ENCODE measurements around the gene ZNF665. TPM values are rescaled to one million over a fixed set of nuclear protein-coding genes. Genes with fewer than 3 reads are reported as not detected.
"Not testable (repeated sequence)": the region's sequence is repeated elsewhere in the genome, so short reads cannot be mapped to it uniquely, and the experiment has no call there.

ZNF665 gene
- total RNA-seq = 1.5 TPM

- DNase-seq (ENCODE audit: extremely low spot score in 2 of 2) = peak in 1 of 2 donors; percentile 90
- H3K4me3 ChIP-seq = peak within 1 kb of the TSS; percentile 65 to 68
- TF ChIP-seq POLR2AphosphoS5 (IDR thresholded peaks at IDR 0.05; ENCODE audit: insufficient read depth in 1 of 2, low read depth in 1 of 2) (peak; percentile 73 to 84), POLR2A (IDR thresholded peaks at IDR 0.05) (peak in 1 of 2 donors; percentile 61), CTCF (IDR thresholded peaks at IDR 0.05) (no peak)
- no peaks in the 10 kb centered on the region for H3K27me3 ChIP-seq
- intact Hi-C loops (cut with DNase I) = loop anchor here (10.0 kb wide), 1 partner anchor 162 kb away; no protein-coding TSS in a partner anchor
- H3K36me3 ChIP-seq = peaks cover 0 to 13% of the 10 kb centered on the region in 2 donors
- peaks cover 17% of the 10 kb centered on the region for H3K4me1 ChIP-seq
- no peaks in the 10 kb centered on the region for H3K9me3 ChIP-seq
- H3K27ac ChIP-seq = peak within 1 kb of the TSS; percentile 52
Measured at GRCh38 chr19:53192771-53193534, at the start of gene ZNF665. Gene ZNF665, minus strand, starts transcription at chr19:53193358. Its CDS starts 10,460 bp downstream, at chr19:53182898.

- peaks cover 0 to 66% of the 10 kb centered on the region in 2 donors for H3K36me3 ChIP-seq
- no peak for DNase-seq (ENCODE audit: extremely low spot score in 2 of 2)
- H3K4me3 ChIP-seq = no peak overlapping the region
- peaks cover 92% of the 10 kb centered on the region for H3K9me3 ChIP-seq
- intact Hi-C loops (cut with DNase I) = no loop called here
- TF ChIP-seq CTCF (IDR thresholded peaks at IDR 0.05) = no peak
- no peak for TF ChIP-seq POLR2AphosphoS5 (IDR thresholded peaks at IDR 0.05; ENCODE audit: insufficient read depth in 1 of 2, low read depth in 1 of 2)
- TF ChIP-seq POLR2A (IDR thresholded peaks at IDR 0.05) = no peak
- H3K27ac ChIP-seq = no peak overlapping the region
- no peaks in the 10 kb centered on the region for H3K4me1 ChIP-seq
- H3K27me3 ChIP-seq = no peaks in the 10 kb centered on the region
Measured at GRCh38 chr19:53237114-53237777, 44.1 kb upstream of the ZNF665 start.

GRCh38 chr19:53224606-53225005, 31.4 kb upstream of the ZNF665 start:
- DNase-seq (ENCODE audit: extremely low spot score in 2 of 2) = no peak
- Histone ChIP-seq H3K27ac (no peak overlapping the region), H3K9me3 (peaks cover 45% of the 10 kb centered on the region), H3K27me3 (no peaks in the 10 kb centered on the region), H3K4me1 (no peaks in the 10 kb centered on the region), H3K4me3 (no peak overlapping the region), H3K36me3 (peaks cover 0 to 6% of the 10 kb centered on the region in 2 donors)
- no peak for TF ChIP-seq CTCF (IDR thresholded peaks at IDR 0.05)
- intact Hi-C loops (cut with DNase I) = no loop called here

GRCh38 chr19:53222716-53223115, 29.6 kb upstream of the ZNF665 start:
- H3K4me3 ChIP-seq; H3K27me3 ChIP-seq; intact Hi-C loops (cut with DNase I); H3K27ac ChIP-seq; H3K36me3 ChIP-seq; DNase-seq (ENCODE audit: extremely low spot score in 2 of 2); H3K4me1 ChIP-seq: not testable (repeated sequence)
- H3K9me3 ChIP-seq = peaks cover 47% of the 10 kb centered on the region

- no peak for TF ChIP-seq POLR2A (IDR thresholded peaks at IDR 0.05)
- TF ChIP-seq CTCF (IDR thresholded peaks at IDR 0.05) = no peak
- TF ChIP-seq POLR2AphosphoS5 (IDR thresholded peaks at IDR 0.05; ENCODE audit: insufficient read depth in 1 of 2, low read depth in 1 of 2) = no peak
- Histone ChIP-seq H3K4me3 (no peak overlapping the region), H3K9me3 (peaks cover 94% of the 10 kb centered on the region), H3K27me3 (no peaks in the 10 kb centered on the region), H3K27ac (no peak overlapping the region), H3K4me1 (no peaks in the 10 kb centered on the region), H3K36me3 (peaks cover 10 to 48% of the 10 kb centered on the region in 2 donors)
- intact Hi-C loops (cut with DNase I) = no loop called here
- no peak for DNase-seq (ENCODE audit: extremely low spot score in 2 of 2)
Measured at GRCh38 chr19:53212703-53213320, 19.7 kb upstream of the ZNF665 start.

- Histone ChIP-seq H3K9me3 (peaks cover 84% of the 10 kb centered on the region), H3K36me3 (peaks cover 10 to 54% of the 10 kb centered on the region in 2 donors)
- H3K4me3 ChIP-seq; DNase-seq (ENCODE audit: extremely low spot score in 2 of 2); H3K27ac ChIP-seq; H3K27me3 ChIP-seq; intact Hi-C loops (cut with DNase I); H3K4me1 ChIP-seq: not testable (repeated sequence)
Measured at GRCh38 chr19:53211554-53211953, 18.4 kb upstream of the ZNF665 start.
